Stomach smooth muscle (tissue), 2 donors: ENCODE data around the gene SLC30A2.

ENCODE experiments used
- H3K27ac ChIP-seq: one replicate; pipeline ENCODE4 v1.7.0; 2013; ENCODE audit warnings: mild to moderate bottlenecking, low read length, inconsistent platforms
- H3K27me3 ChIP-seq, 2 donors: one replicate each; pipeline ENCODE4 v1.7.0; 2013; ENCODE audit warnings: low read length in 2 of 2; ENCODE audit not compliant: insufficient read depth in 2 of 2, control insufficient read depth in 1 of 2
- H3K36me3 ChIP-seq, 2 donors: one replicate each; pipeline ENCODE4 v1.7.0; 2013; ENCODE audit warnings: low read length in 2 of 2; ENCODE audit not compliant: control insufficient read depth in 2 of 2, insufficient read depth in 2 of 2
- H3K4me1 ChIP-seq: one replicate; pipeline ENCODE4 v1.7.0; 2013; ENCODE audit warnings: low read length; ENCODE audit not compliant: control insufficient read depth, insufficient read depth
- H3K4me3 ChIP-seq, 2 donors: one replicate each; pipeline ENCODE4 v1.7.0; 2013; ENCODE audit warnings: low read length in 2 of 2
- H3K9ac ChIP-seq, 2 donors: one replicate each; pipeline ENCODE4 v1.7.0; 2013; ENCODE audit warnings: low read length in 2 of 2, mild to moderate bottlenecking in 1 of 2
- H3K9me3 ChIP-seq, 2 donors: one replicate each; pipeline ENCODE4 v1.7.0; 2013; ENCODE audit warnings: low read length in 2 of 2; ENCODE audit not compliant: control insufficient read depth in 2 of 2
- donor health status: healthy.
- donor health status: Pancreatic carcinoma.

Gene SLC30A2

GRCh38 chr1:26055041-26055440 lies 9.1 kb upstream of the SLC30A2 start:
- H3K4me3 ChIP-seq: no peak overlapping the region
- H3K27me3 ChIP-seq: peaks cover 8 to 17% of the 10 kb centered on the region in 2 donors
- H3K27ac ChIP-seq: no peak overlapping the region
- H3K4me1 ChIP-seq: peaks cover 2% of the 10 kb centered on the region
- no peaks in the 10 kb centered on the region for H3K9me3 ChIP-seq
- H3K9ac ChIP-seq: no peak overlapping the region
- no peaks in the 10 kb centered on the region for H3K36me3 ChIP-seq

- Histone ChIP-seq H3K4me1 (peaks cover 2% of the 10 kb centered on the region), H3K36me3 (no peaks in the 10 kb centered on the region), H3K9me3 (no peaks in the 10 kb centered on the region), H3K4me3 (no peak overlapping the region), H3K27me3 (peaks cover 8 to 18% of the 10 kb centered on the region in 2 donors), H3K27ac (no peak overlapping the region), H3K9ac (no peak overlapping the region)
Measured at GRCh38 chr1:26053718-26054560, 8.0 kb upstream of the SLC30A2 start.

- H3K27me3 ChIP-seq: peaks cover 26 to 29% of the 10 kb centered on the region in 2 donors
- H3K9ac ChIP-seq: no peak overlapping the region
Measured at GRCh38 chr1:26050248-26050640, 4.3 kb upstream of the SLC30A2 start.

GRCh38 chr1:26049531-26050247 lies 3.8 kb upstream of the SLC30A2 start:
- Histone ChIP-seq H3K9ac (no peak overlapping the region), H3K4me1 (peaks cover 8% of the 10 kb centered on the region), H3K27ac (no peak overlapping the region), H3K9me3 (no peaks in the 10 kb centered on the region), H3K27me3 (peaks cover 32% of the 10 kb centered on the region in 2 donors), H3K36me3 (no peaks in the 10 kb centered on the region), H3K4me3 (no peak overlapping the region)

More at GRCh38 chr1:26050248-26050640, 4.3 kb upstream of the SLC30A2 start:
- no peak overlapping the region for H3K27ac ChIP-seq
- no peaks in the 10 kb centered on the region for H3K36me3 ChIP-seq
- H3K9me3 ChIP-seq: no peaks in the 10 kb centered on the region
- peaks cover 8% of the 10 kb centered on the region for H3K4me1 ChIP-seq
- no peak overlapping the region for H3K4me3 ChIP-seq

GRCh38 chr1:26047278-26047874 lies 1.5 kb upstream of the SLC30A2 start:
- Histone ChIP-seq H3K36me3 (no peaks in the 10 kb centered on the region), H3K27me3 (peaks cover 45% of the 10 kb centered on the region in 2 donors), H3K4me1 (peaks cover 6% of the 10 kb centered on the region), H3K9me3 (no peaks in the 10 kb centered on the region), H3K9ac (no peak overlapping the region), H3K4me3 (no peak overlapping the region), H3K27ac (no peak overlapping the region)

GRCh38 chr1:26046246-26047095 lies 553 bp upstream of the SLC30A2 start:
- no peaks in the 10 kb centered on the region for H3K36me3 ChIP-seq
- H3K4me3 ChIP-seq: peak overlapping the region in 1 of 2 donors; percentile 40
- no peak overlapping the region for H3K9ac ChIP-seq
- H3K27me3 ChIP-seq: peaks cover 46% of the 10 kb centered on the region in 2 donors
- no peak overlapping the region for H3K27ac ChIP-seq
- peaks cover 6% of the 10 kb centered on the region for H3K4me1 ChIP-seq
- H3K9me3 ChIP-seq: no peaks in the 10 kb centered on the region

GRCh38 chr1:26044971-26045721 lies 772 bp downstream of the SLC30A2 start:
- Histone ChIP-seq H3K36me3 (no peaks in the 10 kb centered on the region), H3K9me3 (no peaks in the 10 kb centered on the region), H3K27ac (no peak overlapping the region), H3K4me1 (peaks cover 6% of the 10 kb centered on the region), H3K27me3 (peaks cover 43 to 46% of the 10 kb centered on the region in 2 donors), H3K4me3 (no peak overlapping the region), H3K9ac (no peak overlapping the region)

GRCh38 chr1:26044414-26044813 lies 1.5 kb downstream of the SLC30A2 start:
- Histone ChIP-seq H3K4me1 (peaks cover 6% of the 10 kb centered on the region), H3K9me3 (no peaks in the 10 kb centered on the region), H3K27me3 (peaks cover 41 to 46% of the 10 kb centered on the region in 2 donors), H3K4me3 (no peak overlapping the region), H3K27ac (no peak overlapping the region), H3K36me3 (no peaks in the 10 kb centered on the region), H3K9ac (no peak overlapping the region)

GRCh38 chr1:26043765-26044164 lies 2.2 kb downstream of the SLC30A2 start:
- Histone ChIP-seq H3K4me3 (no peak overlapping the region), H3K9me3 (no peaks in the 10 kb centered on the region), H3K9ac (no peak overlapping the region), H3K27ac (no peak overlapping the region), H3K27me3 (peaks cover 39 to 46% of the 10 kb centered on the region in 2 donors), H3K4me1 (peaks cover 6% of the 10 kb centered on the region), H3K36me3 (no peaks in the 10 kb centered on the region)
